Activated CD4-positive, alpha-beta T cell treated with anti-CD3 and anti-CD28 coated beads, Interleukin-2, Interleukin-6, amounts not matched to agents 100 ng/mL and 50 ng/mL, durations not matched to agents 16 hours and 8 hours (primary cell): ENCODE results near the gene MYOZ3.
A peak's percentile ranks its signal among the peaks of the same experiment; 100 is the strongest.

Experiments
- DNase-seq: peaks from one replicate; pipeline ENCODE4 v3.0.0-alpha.2; 2020

The MYOZ3 gene

DNA sequence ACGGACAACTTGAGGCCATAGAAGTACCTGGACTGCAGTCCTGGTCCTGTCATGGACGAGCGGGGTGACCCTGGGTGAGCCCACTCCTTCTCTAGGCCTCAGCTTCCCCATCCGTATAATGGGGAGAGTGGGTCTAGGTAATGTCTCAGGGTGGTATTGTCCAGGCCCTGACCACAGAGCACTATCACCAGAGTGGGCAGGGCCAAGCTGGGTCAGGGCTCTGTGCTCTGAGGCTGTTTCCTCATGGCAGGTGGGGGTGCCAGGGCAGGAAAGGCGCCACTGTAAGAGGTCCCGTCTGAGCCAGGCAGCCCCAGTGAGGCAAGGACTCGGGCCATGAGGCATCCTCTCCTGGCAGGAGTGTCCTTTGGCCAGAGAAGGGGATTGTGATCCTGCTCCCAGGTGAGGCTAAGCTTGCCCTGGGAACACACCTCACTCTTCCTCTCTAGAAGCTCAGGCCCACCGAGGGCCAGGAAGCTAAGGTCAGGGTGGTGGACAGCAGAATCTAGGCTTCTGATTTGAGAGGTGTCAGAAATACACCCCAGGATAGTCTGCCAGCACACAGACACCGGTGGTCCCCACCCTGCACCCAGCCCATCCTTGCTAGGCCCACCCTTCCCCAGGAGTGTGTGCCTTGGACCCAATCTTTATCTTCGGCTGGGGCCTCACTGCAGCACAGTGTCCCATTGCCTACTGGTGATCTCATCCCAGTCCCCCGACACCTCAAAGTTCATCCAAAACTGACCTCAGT is 1.5 kb upstream of the MYOZ3 start:
- no peak for DNase-seq

DNA sequence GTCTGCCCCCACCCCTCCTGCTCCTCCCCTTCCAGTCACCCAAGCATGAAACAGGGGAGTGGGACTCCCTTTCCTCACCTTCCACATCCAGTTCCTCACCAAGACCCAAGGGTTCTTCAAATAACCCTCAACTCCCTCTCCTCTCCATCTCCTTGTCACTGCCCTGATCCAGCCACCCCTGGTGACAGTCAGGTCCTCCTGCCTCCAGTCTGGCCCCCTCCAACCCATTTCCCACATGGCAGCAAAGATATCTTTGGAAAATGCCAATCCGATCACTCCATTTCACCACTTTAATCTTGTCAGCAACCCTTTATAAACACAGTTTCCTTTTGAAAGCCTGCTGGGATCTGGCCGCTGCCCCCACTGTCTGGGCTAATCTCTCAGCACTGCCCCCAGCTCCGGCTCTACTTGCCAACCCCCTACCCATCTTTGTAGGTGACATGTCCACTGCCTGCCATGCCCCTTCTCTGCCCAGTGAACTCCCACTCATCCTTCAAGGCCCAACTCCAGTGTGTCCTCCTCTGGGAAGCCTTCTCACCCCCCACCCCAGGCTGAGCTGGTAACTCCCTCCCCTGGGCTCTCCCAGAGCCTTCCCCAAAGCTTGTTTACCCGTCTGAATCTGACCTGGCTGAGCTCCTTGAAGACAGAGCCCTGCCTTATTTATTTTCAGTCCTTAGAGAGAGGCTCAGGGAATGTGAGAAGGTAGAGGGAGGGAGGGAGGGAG is 781 bp upstream of the MYOZ3 start:
- DNase-seq, result no peak

DNA sequence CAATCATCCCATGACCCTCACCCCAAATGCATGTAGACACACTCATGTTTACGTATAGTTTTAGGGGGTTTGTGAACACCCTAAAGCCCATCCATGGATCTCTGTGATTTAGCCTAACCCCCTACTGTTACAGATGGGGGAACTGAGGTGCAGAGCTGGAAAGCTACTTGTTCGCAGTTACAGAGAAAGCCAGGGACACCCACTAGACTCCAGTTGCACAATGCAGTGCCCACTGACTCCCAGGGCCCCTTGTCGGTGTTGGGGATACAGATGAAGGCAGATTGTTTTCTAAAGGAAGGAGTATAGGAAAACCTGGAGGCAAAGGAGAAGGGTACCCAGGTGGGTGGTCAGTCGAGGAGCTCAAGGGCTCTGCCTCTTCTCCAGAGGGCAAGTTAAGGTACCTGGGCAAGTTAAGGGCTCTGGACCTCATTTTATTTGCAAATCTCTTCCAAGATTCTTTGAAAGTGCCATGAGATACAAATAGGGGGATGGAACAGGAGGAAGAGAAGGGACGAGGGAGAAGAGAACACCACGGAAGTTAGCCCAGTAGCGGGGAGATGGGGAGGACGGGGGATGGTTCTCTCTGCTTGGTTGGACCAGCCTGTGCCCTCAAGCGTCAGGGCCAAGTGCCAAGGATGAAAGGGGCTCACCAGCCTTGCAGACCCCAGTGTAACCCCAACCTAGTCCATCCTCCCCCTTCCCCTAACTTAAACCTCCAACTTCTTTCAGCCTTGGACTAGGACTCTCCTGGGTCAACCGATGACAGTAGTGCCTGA is 958 bp downstream of the MYOZ3 start:
- DNase-seq, result no peak

DNA sequence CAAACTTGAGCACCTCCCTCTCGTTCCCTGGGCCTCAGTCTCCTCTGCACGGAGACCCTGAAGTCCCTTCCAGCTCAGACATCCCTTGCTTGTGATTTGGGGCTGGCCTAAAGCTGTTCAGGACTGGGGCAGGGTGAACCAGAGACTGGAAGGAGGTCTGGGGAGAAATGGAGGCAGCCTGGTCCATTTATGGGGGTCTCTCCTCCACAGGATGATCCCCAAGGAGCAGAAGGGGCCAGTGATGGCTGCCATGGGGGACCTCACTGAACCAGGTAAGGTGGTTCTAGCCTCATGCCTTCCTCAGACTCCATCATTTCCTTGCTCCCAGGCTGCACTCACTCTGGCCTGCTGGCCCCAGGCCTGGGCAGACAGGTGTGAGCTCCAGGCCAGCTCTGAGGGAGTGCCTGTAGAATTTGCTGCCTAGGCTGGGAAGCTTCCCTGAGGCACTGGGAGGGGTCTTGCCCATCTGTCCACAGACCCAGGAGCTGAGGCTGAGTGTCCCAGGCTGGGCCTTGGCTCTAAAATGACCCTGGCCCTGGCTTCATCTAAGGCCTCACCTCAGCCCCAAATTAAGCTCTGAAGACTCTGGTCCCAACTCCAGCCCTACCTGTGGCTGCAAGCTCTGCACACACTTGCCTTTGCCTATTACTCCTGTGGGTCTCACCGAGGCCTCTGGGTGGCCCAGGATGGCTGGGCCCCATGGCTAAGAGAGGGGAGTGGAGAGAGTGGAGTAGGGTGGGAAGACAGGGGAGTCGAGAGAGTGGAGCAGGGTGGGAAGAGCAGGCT is 1.9 kb downstream of the MYOZ3 start:
- DNase-seq, result no peak

DNA sequence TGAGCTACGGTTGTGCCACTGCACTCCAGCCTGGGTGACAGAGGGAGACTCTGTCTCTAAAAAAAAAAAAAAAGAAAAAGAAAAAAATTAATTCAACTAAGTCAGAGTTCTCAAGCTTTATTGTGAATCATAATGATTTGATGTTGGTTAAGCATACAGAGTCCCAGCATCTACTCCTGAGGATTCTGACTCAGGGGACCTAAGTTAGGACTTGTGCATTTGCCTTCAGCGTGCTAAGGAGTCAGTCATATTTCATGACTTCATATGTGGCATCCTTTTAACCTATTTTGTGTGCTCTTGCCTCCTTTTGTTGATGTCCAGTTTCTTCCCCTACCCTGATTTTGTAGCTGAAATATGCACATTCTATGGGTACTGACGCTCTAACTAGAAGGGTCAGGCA is 2.9 kb downstream of the MYOZ3 start:
- no peak for DNase-seq

DNA sequence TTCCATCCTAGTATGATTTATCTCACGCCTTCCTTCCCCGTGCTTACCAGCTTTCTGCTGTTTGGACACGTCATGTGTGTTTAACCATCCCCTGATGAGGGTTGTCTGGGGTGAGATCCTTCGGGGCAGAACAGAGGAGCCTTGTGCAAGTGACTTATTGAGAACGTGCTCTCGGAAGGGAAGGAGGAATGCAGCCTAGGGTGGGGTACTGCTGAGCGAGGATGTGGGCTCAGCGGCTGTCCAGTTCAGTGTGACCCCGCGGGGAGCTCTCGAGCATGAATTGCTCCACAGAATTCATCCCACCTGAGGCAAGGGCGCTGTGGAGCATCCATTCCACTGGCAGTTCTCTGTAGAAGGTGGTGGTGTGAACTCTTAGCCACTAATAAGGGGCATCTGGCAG is 4.0 kb downstream of the MYOZ3 start:
- DNase-seq, result no peak

DNA sequence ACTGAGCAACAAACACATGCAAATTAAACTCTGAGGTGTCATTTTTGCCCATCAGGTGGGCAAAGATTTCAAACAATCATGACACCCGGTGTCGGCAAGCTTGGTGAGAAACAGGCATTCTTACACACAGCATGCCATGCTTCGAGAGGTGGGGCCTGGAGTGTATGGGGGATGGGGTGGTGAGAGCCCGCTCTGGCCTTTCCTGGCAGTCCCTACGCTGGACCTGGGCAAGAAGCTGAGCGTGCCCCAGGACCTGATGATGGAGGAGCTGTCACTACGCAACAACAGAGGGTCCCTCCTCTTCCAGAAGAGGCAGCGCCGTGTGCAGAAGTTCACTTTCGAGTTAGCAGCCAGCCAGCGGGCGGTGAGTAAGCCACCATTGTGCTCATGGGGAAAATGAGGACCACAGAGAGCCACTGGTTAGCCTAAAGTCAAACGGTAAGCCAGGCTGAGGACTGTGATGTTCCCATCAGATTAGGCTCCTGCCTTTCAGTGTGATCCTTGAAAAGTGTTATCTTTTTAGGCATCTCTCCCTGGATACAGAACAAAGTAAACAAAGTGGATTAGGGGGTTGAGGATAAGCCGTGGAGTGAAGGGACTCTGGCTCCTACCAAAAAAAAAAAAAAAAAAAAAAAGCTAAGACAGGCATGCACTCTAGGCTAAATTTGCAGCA is 9.4 kb downstream of the MYOZ3 start:
- no peak for DNase-seq

DNA sequence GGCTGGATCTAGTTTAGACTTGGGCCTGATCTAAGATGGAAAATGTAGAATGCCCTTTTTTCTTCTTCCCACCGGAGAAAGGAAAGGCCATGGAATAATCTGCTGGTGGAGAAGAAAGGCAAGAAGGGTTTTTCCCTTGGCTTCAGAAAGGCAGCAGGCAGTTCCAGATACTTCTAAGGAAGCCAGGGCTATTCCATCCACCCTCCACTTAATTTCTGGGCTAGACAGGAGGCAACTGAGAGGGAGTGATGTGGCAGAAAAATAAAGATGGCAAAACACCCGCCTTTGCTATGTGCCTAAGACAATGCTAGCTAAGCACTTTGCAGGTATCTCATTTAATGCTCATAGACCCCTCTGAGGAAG is 9.9 kb downstream of the MYOZ3 start:
- DNase-seq, result no peak

DNA sequence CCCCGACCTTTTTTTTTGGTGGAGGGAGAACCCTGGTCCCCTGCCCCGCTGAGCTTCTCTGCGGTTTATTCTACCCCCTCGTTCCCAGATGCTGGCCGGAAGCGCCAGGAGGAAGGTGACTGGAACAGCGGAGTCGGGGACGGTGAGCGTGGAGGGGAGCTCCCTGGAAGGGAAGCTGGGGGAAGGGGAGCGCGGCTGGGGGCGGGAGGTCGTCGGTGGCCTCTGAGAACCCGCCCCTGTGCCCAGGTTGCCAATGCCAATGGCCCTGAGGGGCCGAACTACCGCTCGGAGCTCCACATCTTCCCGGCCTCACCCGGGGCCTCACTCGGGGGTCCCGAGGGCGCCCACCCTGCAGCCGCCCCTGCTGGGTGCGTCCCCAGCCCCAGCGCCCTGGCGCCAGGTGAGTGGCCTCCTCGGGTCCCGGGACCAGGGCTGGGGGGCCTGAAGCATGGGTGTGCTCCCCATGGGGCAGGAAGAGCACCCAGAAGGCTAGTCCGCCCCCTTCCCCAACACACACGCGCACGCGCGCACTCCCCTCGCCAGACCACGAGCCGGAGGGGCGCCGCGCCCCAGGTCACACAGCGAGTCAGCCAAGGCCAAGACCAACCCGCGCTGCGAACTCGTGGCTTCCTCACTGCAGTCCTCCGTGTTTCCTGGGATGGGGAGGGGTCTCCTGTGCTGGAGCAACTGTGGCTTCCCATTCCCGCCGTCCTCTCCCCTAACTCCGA is 10.6 kb downstream of the MYOZ3 start:
- DNase-seq, result peak; percentile 6

DNA sequence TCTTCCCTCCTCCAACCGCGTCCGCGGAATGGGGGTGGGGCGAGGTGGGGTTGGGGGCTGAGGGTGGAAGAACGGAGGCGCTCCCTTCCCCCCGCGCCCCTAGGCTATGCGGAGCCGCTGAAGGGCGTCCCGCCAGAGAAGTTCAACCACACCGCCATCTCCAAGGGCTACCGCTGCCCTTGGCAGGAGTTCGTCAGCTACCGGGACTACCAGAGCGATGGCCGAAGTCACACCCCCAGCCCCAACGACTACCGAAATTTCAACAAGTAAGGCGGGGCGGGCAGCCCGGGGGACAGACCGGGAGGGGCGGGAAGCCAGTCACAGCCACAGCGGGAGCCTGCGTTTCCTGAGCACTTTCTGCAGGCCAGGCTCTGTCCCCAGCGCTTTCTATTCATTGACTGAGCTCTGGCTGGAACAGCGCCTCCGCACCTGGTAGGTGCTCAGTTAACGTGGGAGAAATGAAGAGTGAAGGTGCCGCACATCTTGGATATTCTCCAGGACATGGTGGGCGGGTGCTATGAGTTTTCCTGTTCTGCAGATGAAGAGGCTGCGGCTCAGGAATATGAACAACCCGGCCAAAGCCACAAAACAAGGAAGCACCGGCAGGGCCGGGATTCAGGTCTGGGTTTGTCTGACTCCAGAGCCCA is 11.3 kb downstream of the MYOZ3 start:
- peak; percentile 13 for DNase-seq

DNA sequence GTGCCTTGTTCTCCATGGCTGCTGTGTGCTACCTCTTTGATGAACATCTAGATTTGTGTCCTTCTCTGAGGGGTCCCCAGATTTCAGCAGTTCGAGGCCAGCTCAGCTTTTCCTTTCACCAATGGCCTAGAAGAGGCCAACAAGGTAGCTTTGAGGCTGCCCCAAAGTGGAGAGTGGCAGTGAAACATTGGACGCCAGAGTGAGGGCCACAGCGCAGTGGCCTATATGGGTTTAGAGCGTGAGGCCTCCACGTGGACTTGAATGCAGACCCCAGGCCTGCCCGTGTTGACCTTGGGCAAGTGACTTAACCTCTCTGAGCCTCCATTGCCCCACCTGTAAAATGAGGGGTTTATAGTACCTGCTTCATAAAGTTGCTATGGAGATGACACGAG is 11.8 kb downstream of the MYOZ3 start:
- no peak for DNase-seq

DNA sequence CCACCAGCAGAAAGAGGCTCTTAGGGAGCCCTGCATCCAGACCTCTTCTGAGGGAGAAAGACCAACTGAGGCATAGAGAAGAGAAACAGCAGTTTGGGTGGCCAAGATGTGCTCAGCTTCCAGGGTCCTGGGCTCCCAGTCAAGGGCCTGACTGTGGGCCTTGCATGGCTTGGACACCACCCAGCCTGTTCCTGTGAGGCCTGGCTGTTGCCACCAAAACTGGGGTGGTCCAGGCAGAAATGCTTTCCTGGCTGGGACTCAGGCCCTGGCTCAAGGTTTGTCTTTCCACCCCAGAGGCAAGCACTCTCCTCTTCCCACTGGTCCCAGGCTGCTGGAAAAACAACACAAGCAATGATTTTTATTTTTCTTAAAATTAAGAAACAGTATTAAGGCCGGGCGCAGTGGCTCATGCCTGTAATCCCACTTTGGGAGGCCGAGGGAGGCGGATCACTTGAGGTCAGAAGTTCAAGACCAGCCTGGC is 13.3 kb downstream of the MYOZ3 start:
- no peak for DNase-seq

DNA sequence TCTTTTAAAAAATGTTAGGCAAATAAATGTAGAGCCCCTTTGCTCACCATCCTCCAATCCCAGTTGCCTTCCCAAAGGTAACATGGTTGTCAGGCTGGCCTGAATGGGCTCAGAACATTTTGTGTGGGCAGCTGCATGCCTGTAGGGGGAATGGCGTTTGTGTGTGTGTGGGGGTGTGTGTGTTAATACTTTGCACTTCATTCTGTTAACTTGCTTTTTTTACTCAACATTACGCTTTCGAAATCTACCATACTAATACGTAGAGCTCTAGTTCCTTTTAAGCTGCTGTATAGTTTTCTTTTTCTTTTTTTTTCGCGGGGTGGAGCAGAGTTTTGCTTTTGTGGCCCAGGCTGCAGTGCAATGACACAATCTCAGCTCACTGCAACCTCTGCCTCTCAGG is 14.0 kb downstream of the MYOZ3 start:
- no peak for DNase-seq

DNA sequence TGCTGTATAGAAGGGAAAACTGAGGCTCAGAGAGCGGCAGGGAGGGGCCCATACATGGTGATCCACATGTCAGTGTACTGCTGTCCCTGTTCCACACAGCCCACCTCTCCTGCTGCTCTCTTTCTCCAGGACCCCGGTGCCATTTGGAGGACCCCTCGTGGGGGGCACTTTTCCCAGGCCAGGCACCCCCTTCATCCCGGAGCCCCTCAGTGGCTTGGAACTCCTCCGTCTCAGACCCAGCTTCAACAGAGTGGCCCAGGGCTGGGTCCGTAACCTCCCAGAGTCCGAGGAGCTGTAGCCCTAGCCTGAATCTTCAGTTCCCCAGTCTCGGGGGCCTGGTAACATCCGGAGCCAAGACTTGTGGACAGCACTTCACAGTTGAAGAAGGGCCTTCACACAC is 15.5 kb downstream of the MYOZ3 start:
- no peak for DNase-seq

DNA sequence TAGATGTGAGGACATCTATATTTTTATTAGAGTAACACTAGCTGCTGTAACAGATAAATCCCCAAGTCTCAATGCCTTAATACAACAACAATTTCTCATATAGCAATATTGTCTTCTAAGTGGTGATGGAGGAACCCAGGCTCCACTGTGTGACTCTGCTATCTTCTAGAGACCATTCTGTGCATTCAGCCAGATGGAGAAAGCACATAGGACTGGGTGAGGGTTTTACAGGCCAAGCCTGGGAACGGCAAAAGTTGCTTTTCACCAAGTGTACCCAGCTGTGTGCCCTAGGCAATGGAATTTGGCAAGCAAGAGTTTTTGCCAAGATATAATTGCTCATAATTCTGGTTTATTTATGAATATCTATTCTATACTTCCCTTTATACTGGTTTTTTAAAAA is 28.1 kb downstream of the MYOZ3 start:
- DNase-seq, result no peak

DNA sequence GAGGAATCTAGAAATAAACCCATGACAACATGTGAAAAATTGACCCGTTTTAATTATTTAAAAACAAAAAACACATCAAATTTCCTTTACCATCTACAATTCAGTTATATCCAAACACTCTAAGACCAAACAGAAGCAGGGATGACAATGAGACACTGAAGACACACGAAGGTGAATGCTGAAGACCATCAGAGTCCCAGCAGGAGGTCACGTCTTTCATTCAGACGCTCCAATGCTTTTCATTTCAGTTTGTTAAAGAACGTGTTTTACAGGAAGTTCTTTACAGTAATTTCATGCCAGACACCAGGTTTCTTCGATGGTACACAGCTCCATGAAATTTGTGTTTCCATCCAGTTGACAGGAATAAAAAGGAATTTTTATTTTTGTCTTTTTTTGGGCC is 29.7 kb downstream of the MYOZ3 start:
- DNase-seq, result no peak

DNA sequence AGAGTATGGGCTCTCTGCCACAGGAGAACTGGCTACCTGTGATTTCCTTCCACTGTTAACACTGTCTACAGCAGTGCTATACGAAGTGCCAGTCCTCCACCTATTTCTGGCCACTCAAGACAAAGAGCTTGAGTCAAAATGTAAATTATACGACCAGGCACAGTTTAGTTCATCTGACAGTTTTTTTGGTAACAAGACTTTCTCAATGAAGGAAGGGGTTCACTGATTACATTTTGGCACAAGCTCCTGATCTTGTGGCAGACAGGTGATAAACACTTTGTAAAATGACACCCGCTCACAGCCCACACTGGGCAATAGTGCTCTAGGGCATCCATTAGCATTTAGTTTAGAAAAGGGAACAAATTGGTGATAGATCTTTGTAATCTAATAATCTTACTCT is 31.2 kb downstream of the MYOZ3 start:
- no peak for DNase-seq

DNA sequence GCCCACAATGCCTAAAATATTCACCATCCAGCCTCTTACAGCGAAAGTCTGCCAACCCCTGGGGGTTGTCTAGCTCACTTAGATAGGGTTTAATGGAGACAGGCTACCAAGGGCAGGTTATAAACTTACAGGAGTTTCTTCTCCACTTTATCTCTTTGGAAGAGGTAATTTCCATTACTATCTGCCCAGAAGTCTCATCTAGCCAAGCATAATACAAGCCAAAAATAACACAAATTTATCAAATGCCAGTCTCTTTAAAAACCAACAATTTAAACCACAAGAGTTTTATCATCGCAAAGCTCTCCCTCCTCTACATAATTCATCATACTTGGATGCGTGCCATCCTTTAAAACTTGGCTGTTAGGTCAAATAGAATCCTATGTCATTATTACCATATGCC is 33.6 kb downstream of the MYOZ3 start:
- DNase-seq, result no peak

DNA sequence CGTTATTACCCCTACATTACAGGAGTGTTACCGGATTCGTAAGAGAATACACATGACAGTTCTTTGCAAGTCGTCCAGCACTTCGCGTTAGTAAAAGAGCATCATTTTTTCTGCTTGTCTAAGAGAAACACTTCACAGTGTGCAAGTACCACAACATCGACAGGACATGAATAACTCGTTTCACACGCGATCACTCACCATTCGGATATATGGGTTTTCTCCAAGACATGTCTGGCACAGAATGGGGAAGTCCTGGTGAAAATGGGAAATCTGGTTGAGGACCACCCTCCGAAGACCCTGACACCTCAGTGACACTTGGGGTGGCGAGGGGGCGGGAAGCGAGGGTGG is 39.2 kb downstream of the MYOZ3 start:
- no peak for DNase-seq

DNA sequence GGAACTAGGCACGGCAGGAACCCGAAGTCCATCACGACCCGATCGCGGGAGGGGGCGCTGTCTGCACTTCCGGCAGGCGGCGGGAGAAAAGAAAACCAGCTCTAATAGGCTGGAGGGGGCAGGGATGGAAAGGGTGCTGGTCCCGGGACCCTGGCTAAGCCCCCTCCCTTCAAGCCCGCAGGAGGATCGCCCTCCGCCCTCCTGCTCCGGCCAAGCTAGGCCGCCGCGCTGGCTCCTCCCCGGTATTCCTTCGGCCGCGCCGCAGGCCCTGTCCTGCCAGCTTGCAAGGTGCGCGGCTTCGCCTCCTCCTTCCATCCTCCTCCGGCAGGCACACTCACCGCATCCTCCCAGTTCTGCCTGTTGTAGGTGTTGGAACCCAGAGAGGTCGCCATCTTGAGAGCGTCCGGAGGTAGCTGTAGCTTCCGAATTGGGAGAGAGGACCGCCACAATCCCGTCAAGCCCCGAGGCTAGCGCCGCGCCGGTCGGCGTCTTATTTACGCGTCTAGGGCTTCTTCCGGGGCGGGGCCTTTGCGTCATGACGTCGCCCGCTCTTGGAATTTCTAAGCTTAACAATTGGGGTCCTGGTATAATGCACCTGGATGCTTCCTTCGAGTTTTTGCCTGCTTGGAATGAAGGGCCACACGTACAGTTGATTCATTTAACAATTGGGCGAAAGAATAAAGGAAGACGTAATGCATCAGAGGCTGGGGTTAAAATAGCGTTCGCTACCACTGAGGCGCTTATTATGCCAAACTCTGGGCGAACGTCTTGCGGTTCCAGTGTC is 39.7 kb downstream of the MYOZ3 start, which contains the start of gene RBM22:
TSS of gene RBM22 (minus strand) at position 469 of the 784 bp plus-strand sequence. CDS start at position 392, 77 bp downstream.
- peak; percentile 94 for DNase-seq
